Muscle layer of colon (tissue), 2 donors: ENCODE data around the gene HIVEP1.

Source experiments
- H3K27ac ChIP-seq: one replicate; pipeline ENCODE4 v1.7.0; 2013; ENCODE audit warnings: low read depth, mild to moderate bottlenecking, low read length, moderate library complexity
- H3K27me3 ChIP-seq, 2 donors: one replicate each; pipeline ENCODE4 v1.7.0; 2013; ENCODE audit warnings: low read length in 2 of 2, mild to moderate bottlenecking in 2 of 2; ENCODE audit not compliant: insufficient read depth in 2 of 2, control insufficient read depth in 1 of 2
- H3K36me3 ChIP-seq: one replicate; pipeline ENCODE4 v1.7.0; 2013; ENCODE audit warnings: mild to moderate bottlenecking, low read length; ENCODE audit not compliant: insufficient read depth
- H3K4me1 ChIP-seq: one replicate; pipeline ENCODE4 v1.7.0; 2013; ENCODE audit warnings: mild to moderate bottlenecking, low read length; ENCODE audit not compliant: insufficient read depth
- H3K4me3 ChIP-seq, 2 donors: one replicate each; pipeline ENCODE4 v1.7.0; 2013; ENCODE audit warnings: low read length in 2 of 2, low read depth in 1 of 2, mild to moderate bottlenecking in 1 of 2, moderate library complexity in 1 of 2
- H3K9ac ChIP-seq: one replicate; pipeline ENCODE4 v1.7.0; 2013; ENCODE audit warnings: low read length
- H3K9me3 ChIP-seq: one replicate; pipeline ENCODE4 v1.7.0; 2013; ENCODE audit warnings: mild to moderate bottlenecking, low read length
- donor health status: abdominal sarcoma.
- donor health status: Adenocarcinoma of cecum.

Gene HIVEP1

GRCh38 chr6:12012038-12012557 is at the start of gene HIVEP1:
HIVEP1 (plus strand) TSS chr6:12012312; CDS start chr6:12015629, 3,317 bp downstream.
- Histone ChIP-seq H3K9ac (peak within 1 kb of the TSS; percentile 3), H3K36me3 (peaks cover 1% of the 10 kb centered on the region), H3K27me3 (no peaks in the 10 kb centered on the region), H3K4me3 (peak within 1 kb of the TSS; percentile 41 to 86), H3K4me1 (peaks cover 21% of the 10 kb centered on the region), H3K9me3 (no peaks in the 10 kb centered on the region), H3K27ac (peak within 1 kb of the TSS; percentile 90)

GRCh38 chr6:11963756-11964500 is 48.2 kb upstream of the HIVEP1 start:
- no peak overlapping the region for H3K9ac ChIP-seq
- H3K4me3 ChIP-seq: no peak overlapping the region
- peaks cover 9% of the 10 kb centered on the region for H3K4me1 ChIP-seq
- H3K36me3 ChIP-seq: no peaks in the 10 kb centered on the region
- no peak overlapping the region for H3K27ac ChIP-seq
- no peaks in the 10 kb centered on the region for H3K27me3 ChIP-seq
- H3K9me3 ChIP-seq: no peaks in the 10 kb centered on the region

- Histone ChIP-seq H3K4me3 (no peak overlapping the region), H3K27me3 (no peaks in the 10 kb centered on the region), H3K9me3 (no peaks in the 10 kb centered on the region), H3K27ac (no peak overlapping the region), H3K36me3 (no peaks in the 10 kb centered on the region), H3K4me1 (peaks cover 15% of the 10 kb centered on the region), H3K9ac (no peak overlapping the region)
Observed at GRCh38 chr6:11964729-11965335, 47.3 kb upstream of the HIVEP1 start.

- no peaks in the 10 kb centered on the region for H3K9me3 ChIP-seq
- no peak overlapping the region for H3K4me3 ChIP-seq
- H3K9ac ChIP-seq: no peak overlapping the region
- no peaks in the 10 kb centered on the region for H3K27me3 ChIP-seq
- peaks cover 15% of the 10 kb centered on the region for H3K4me1 ChIP-seq
- H3K27ac ChIP-seq: no peak overlapping the region
- H3K36me3 ChIP-seq: no peaks in the 10 kb centered on the region
Observed at GRCh38 chr6:11965499-11965898, 46.6 kb upstream of the HIVEP1 start.

GRCh38 chr6:11968241-11968806 is 43.8 kb upstream of the HIVEP1 start:
- Histone ChIP-seq H3K36me3 (no peaks in the 10 kb centered on the region), H3K9ac (no peak overlapping the region), H3K27ac (no peak overlapping the region), H3K4me1 (peaks cover 15% of the 10 kb centered on the region), H3K4me3 (no peak overlapping the region), H3K9me3 (no peaks in the 10 kb centered on the region), H3K27me3 (no peaks in the 10 kb centered on the region)

- Histone ChIP-seq H3K4me1 (peaks cover 15% of the 10 kb centered on the region), H3K27ac (peak overlapping the region; percentile 22), H3K9me3 (no peaks in the 10 kb centered on the region), H3K4me3 (no peak overlapping the region), H3K9ac (no peak overlapping the region), H3K27me3 (no peaks in the 10 kb centered on the region), H3K36me3 (no peaks in the 10 kb centered on the region)
Observed at GRCh38 chr6:11969092-11969491, 43.0 kb upstream of the HIVEP1 start.

- Histone ChIP-seq H3K9me3 (no peaks in the 10 kb centered on the region), H3K4me3 (no peak overlapping the region), H3K27me3 (no peaks in the 10 kb centered on the region), H3K36me3 (no peaks in the 10 kb centered on the region), H3K9ac (no peak overlapping the region), H3K4me1 (peaks cover 15% of the 10 kb centered on the region), H3K27ac (no peak overlapping the region)
Observed at GRCh38 chr6:11970114-11970513, 42.0 kb upstream of the HIVEP1 start.

- H3K4me1 ChIP-seq: peaks cover 15% of the 10 kb centered on the region
- no peaks in the 10 kb centered on the region for H3K9me3 ChIP-seq
- no peak overlapping the region for H3K4me3 ChIP-seq
- H3K27me3 ChIP-seq: no peaks in the 10 kb centered on the region
- H3K36me3 ChIP-seq: no peaks in the 10 kb centered on the region
- no peak overlapping the region for H3K27ac ChIP-seq
- no peak overlapping the region for H3K9ac ChIP-seq
Observed at GRCh38 chr6:11971154-11971553, 41.0 kb upstream of the HIVEP1 start.

- Histone ChIP-seq H3K9me3 (no peaks in the 10 kb centered on the region), H3K27me3 (no peaks in the 10 kb centered on the region), H3K9ac (no peak overlapping the region), H3K4me3 (no peak overlapping the region), H3K36me3 (no peaks in the 10 kb centered on the region), H3K4me1 (peaks cover 15% of the 10 kb centered on the region), H3K27ac (no peak overlapping the region)
Observed at GRCh38 chr6:11972270-11972669, 39.8 kb upstream of the HIVEP1 start.

- H3K9ac ChIP-seq: no peak overlapping the region
- H3K27me3 ChIP-seq: no peaks in the 10 kb centered on the region
- H3K4me1 ChIP-seq: peaks cover 15% of the 10 kb centered on the region
- no peak overlapping the region for H3K4me3 ChIP-seq
- H3K27ac ChIP-seq: no peak overlapping the region
- H3K9me3 ChIP-seq: no peaks in the 10 kb centered on the region
- H3K36me3 ChIP-seq: no peaks in the 10 kb centered on the region
Observed at GRCh38 chr6:11972806-11973205, 39.3 kb upstream of the HIVEP1 start.

- Histone ChIP-seq H3K9me3 (no peaks in the 10 kb centered on the region), H3K27me3 (no peaks in the 10 kb centered on the region), H3K9ac (no peak overlapping the region), H3K4me3 (no peak overlapping the region), H3K27ac (no peak overlapping the region), H3K36me3 (no peaks in the 10 kb centered on the region), H3K4me1 (peaks cover 13% of the 10 kb centered on the region)
Observed at GRCh38 chr6:11973238-11973637, 38.9 kb upstream of the HIVEP1 start.
